Esophagus squamous epithelium (tissue), 5 donors: ENCODE data around the gene ARGLU1. TPM values are rescaled to one million over a fixed set of nuclear protein-coding genes. Genes with fewer than 3 reads are reported as not detected.
A peak's percentile ranks its signal among the peaks of the same experiment; 100 is the strongest.

Experiments
- DNase-seq: peaks from one replicate; lab custom pipeline; 2025; lab: John Stamatoyannopoulos, UW
- H3K27ac ChIP-seq, 4 donors: fragments of 200-600 bp; sonication (generic); one replicate each; pipeline ENCODE4 v1.5.1; 2016 to 2019; ENCODE audit warnings: mild to moderate bottlenecking in 1 of 4
- H3K27me3 ChIP-seq, 4 donors: fragments of 200-600 bp; sonication (generic); 1 replicate in 3 of 4; 2 replicates in 1 of 4; pipeline versions ENCODE4 v1.5.1 to v1.6.0; 2017 to 2021; ENCODE audit warnings: antibody characterized with exemption in 1 of 4
- H3K36me3 ChIP-seq, 3 donors: fragments of 200-600 bp; sonication (generic); one replicate each; pipeline ENCODE4 v1.5.1; 2016 to 2019
- H3K4me1 ChIP-seq, 3 donors: fragments of 200-600 bp; sonication (generic); one replicate each; pipeline ENCODE4 v1.5.1; 2017 to 2019
- H3K4me3 ChIP-seq, 4 donors: fragments of 200-600 bp; sonication (generic); 1 replicate in 3 of 4; 2 replicates in 1 of 4; pipeline ENCODE4 v1.5.1; 2016 to 2019; ENCODE audit warnings: mild to moderate bottlenecking in 2 of 4, moderate library complexity in 1 of 4
- H3K9me3 ChIP-seq, 3 donors: fragments of 200-600 bp; sonication (generic); one replicate each; pipeline ENCODE4 v1.5.1; 2016 to 2019
- POLR2A ChIP-seq, 4 donors: fragments of 450-650 bp; IDR thresholded peaks; one replicate each; pipeline ENCODE4 v1.6.1; 2017; ENCODE audit warnings: antibody characterized with exemption in 4 of 4, mild to moderate bottlenecking in 4 of 4, moderate library complexity in 3 of 4
- WGBS, 2 donors: methylation state at CpG; one replicate each; pipeline ENCODE4 v1.1.5; 2018; 5-methylcytosine and 5-hydroxymethylcytosine counted together
- intact Hi-C: fragments of 100-400 bp; cut with DNase I; formaldehyde crosslinking; loops from one replicate; pipeline ENCODE4 v1.15.0; 2022
- total RNA-seq, 4 donors: library from RNA; depleted of rRNA; stranded (reverse); fragments of >200 nt; gene quantifications; one replicate each; pipeline ENCODE4 v1.1.0, GENCODE V29; 2016
- TF ChIP-seq, protein P1 (sequence below), 6 experiments: fragments of 450-650 bp in 4 of 6; fragments of 200-600 bp in 2 of 6; sonication (generic) in 2 of 6; IDR thresholded peaks; one replicate each; pipeline ENCODE4 v1.5.1; 2016 to 2019; ENCODE audit warnings: antibody characterized with exemption in 6 of 6, mild to moderate bottlenecking in 4 of 6, moderate library complexity in 4 of 6
- donor health status: DM: yes; HTN: yes; CAD: no.

Gene ARGLU1
- total RNA-seq, 4 donors from 2014 or later = 29.1 to 111 (median 47.3) TPM

DNA sequence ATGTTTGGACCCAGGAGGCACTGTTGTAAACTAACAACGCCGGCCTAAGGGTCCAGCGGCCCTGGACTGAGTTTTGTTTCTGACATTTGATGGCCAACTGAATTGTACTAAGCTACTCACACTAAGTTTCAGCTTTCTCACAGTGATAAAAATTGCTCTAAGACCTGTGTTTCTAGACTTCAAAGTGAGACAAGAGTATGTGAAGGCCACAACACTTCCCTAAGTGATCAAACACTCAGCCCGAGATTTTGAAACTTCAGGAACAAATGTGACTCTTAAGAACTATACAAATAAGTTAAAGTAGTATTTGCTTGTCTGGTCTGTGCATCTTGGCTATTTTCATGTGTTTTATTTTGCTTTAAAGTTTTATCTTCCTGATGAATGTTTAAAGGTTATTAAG lies 62.6 kb downstream of the ARGLU1 start:
- 66 to 92% methylated on average over 4 of the region's 4 CpGs for WGBS, 2 donors
- TF ChIP-seq, protein P1, sequence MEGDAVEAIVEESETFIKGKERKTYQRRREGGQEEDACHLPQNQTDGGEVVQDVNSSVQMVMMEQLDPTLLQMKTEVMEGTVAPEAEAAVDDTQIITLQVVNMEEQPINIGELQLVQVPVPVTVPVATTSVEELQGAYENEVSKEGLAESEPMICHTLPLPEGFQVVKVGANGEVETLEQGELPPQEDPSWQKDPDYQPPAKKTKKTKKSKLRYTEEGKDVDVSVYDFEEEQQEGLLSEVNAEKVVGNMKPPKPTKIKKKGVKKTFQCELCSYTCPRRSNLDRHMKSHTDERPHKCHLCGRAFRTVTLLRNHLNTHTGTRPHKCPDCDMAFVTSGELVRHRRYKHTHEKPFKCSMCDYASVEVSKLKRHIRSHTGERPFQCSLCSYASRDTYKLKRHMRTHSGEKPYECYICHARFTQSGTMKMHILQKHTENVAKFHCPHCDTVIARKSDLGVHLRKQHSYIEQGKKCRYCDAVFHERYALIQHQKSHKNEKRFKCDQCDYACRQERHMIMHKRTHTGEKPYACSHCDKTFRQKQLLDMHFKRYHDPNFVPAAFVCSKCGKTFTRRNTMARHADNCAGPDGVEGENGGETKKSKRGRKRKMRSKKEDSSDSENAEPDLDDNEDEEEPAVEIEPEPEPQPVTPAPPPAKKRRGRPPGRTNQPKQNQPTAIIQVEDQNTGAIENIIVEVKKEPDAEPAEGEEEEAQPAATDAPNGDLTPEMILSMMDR (IDR thresholded peaks at IDR 0.05) = no peak
- TF ChIP-seq POLR2A (IDR thresholded peaks at IDR 0.05) = no peak
- H3K4me1 ChIP-seq = peaks cover 0 to 31% (median 6%) of the 10 kb centered on the region in 3 donors
- no peak overlapping the region for H3K4me3 ChIP-seq
- peaks cover 0 to 11% (median 0%) of the 10 kb centered on the region in 3 donors for H3K36me3 ChIP-seq
- H3K9me3 ChIP-seq = no peaks in the 10 kb centered on the region
- no peak overlapping the region for H3K27ac ChIP-seq
- no peak for DNase-seq
- H3K27me3 ChIP-seq = no peaks in the 10 kb centered on the region
- intact Hi-C loops = no loop called here

DNA sequence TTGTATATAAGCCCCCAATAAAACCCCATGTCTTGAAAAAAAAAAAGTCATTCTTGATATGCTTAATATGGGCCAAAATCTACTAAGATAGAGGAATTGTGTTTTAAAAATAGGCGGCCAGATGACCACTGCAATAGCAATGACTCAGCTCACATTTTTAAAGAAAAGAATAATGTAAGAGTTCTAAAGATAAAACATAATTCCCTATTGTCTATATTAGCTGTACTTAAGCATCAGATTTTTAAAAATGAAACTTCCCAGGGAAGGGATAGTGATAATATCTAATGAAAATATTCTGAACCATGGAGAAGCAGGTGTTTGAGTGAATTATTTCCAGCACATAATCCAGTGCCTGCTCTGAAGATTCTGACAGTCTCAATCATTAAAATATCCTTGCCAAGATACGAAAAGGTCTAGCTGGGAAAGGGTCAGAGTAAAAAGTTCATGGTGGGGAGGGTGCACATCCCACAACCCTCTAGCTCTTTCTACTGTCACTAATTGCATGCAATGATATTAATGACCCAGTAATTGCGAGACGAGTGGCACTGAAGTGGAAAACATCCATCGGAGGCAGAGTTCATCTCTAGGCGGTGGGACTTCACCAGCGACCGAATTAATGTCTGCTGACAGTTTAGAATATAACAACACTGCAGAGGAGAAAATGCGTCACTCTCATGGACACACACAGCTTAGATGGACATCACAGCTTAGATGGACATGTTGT lies 64.0 kb downstream of the ARGLU1 start:
- Histone ChIP-seq H3K9me3 (no peaks in the 10 kb centered on the region), H3K4me1 (peaks cover 0 to 45% (median 6%) of the 10 kb centered on the region in 3 donors), H3K27ac (no peak overlapping the region), H3K27me3 (no peaks in the 10 kb centered on the region), H3K36me3 (peaks cover 0 to 4% (median 0%) of the 10 kb centered on the region in 3 donors), H3K4me3 (no peak overlapping the region)
- no peak for TF ChIP-seq POLR2A (IDR thresholded peaks at IDR 0.05)
- TF ChIP-seq, protein P1 (IDR thresholded peaks at IDR 0.05) = no peak
- intact Hi-C loops = no loop called here
- DNase-seq = no peak
- 82 to 90% methylated on average over 9 of the region's 9 CpGs for WGBS, 2 donors

DNA sequence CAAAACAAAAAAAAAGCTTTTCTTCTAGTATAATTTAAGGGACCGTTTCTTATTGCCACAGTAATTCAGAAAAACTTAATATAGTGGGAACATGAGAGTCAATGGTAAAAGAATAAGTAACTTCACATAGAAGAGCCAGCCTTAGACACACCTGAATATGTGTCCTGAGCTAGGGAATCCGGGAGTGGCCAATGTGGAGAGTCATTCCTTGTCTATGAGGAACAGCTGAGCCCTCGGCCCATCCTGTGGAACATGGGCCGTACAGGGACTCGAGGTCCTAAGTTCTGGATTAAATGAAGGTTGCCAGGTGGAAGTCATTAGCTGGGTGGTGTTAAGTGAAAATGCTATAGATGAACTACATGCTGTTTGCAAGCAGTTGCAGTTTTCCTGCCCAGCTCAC lies 64.7 kb downstream of the ARGLU1 start:
- Histone ChIP-seq H3K27me3 (no peaks in the 10 kb centered on the region), H3K4me3 (no peak overlapping the region), H3K36me3 (peaks cover 0 to 4% (median 0%) of the 10 kb centered on the region in 3 donors), H3K4me1 (peaks cover 0 to 48% (median 6%) of the 10 kb centered on the region in 3 donors), H3K27ac (no peak overlapping the region), H3K9me3 (no peaks in the 10 kb centered on the region)
- intact Hi-C loops = no loop called here
- WGBS, 2 donors = 69 to 74% methylated on average over 5 of the region's 5 CpGs
- DNase-seq = no peak
- TF ChIP-seq, protein P1 (IDR thresholded peaks at IDR 0.05) = no peak
- no peak for TF ChIP-seq POLR2A (IDR thresholded peaks at IDR 0.05)

DNA sequence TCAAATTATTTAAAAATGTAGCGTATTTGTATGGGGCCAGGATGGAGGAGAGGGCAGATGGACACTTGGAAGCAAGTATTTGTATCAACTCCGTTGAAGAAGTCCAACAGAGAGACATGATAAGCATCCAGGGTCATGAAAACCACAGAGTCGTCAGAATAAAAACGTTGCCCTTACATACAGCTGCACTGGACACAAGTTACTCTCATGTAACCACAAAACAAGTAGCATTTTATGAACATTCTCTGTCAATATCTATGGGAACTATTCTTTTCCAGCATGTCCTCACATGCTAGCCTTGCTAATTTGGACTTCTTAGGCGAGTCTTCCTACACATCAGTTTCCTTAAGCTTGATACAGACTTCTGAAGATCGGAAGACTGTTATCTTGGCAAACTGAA lies 67.5 kb downstream of the ARGLU1 start:
- WGBS, 2 donors = 68 to 78% methylated on average over 6 of the region's 6 CpGs

DNA sequence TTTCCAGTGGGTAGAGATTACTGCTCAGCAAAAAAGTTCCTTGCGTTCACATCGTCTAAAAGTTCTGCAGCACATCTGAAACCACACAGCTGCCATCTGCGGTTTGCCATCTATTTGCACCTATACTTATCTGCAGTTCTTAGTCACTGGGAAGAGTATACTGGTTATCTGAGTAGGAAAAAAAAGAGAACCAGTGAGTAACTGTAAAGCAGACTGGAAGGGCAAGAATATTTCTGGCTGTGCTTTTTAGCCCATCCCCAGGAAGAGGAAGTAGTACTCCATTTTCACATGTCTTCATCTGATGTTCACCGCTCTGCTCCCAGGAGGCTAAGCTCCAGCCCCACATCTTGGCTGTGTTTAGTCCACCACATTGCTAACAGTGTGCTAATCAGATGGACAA lies 68.0 kb downstream of the ARGLU1 start:
- H3K27ac ChIP-seq = peak overlapping the region in 1 of 4 donors; percentile 6
- no peak overlapping the region for H3K4me3 ChIP-seq
- DNase-seq = no peak
- H3K9me3 ChIP-seq = no peaks in the 10 kb centered on the region
- intact Hi-C loops = no loop called here
- TF ChIP-seq, protein P1 (IDR thresholded peaks at IDR 0.05) = no peak
- TF ChIP-seq POLR2A (IDR thresholded peaks at IDR 0.05) = no peak
- 79 to 83% methylated on average over 4 of the region's 4 CpGs for WGBS, 2 donors
- peaks cover 0 to 52% (median 0%) of the 10 kb centered on the region in 3 donors for H3K4me1 ChIP-seq
- H3K36me3 ChIP-seq = peaks cover 0 to 3% (median 0%) of the 10 kb centered on the region in 3 donors
- H3K27me3 ChIP-seq = no peaks in the 10 kb centered on the region

More for the DNA sequence above, 67.5 kb downstream of the ARGLU1 start:
- Histone ChIP-seq H3K27me3 (no peaks in the 10 kb centered on the region), H3K27ac (no peak overlapping the region), H3K4me1 (peaks cover 0 to 52% (median 0%) of the 10 kb centered on the region in 3 donors), H3K36me3 (no peaks in the 10 kb centered on the region), H3K9me3 (no peaks in the 10 kb centered on the region), H3K4me3 (no peak overlapping the region)
- TF ChIP-seq, protein P1 (IDR thresholded peaks at IDR 0.05) = no peak
- TF ChIP-seq POLR2A (IDR thresholded peaks at IDR 0.05) = no peak
- DNase-seq = no peak
- intact Hi-C loops = no loop called here
